HG03520 (cell line): ENCODE results near the gene FAM156B.
"Not testable (repeated sequence)": the region's sequence is repeated elsewhere in the genome, so short reads cannot be mapped to it uniquely, and the experiment has no call there.

Experiments
- ATAC-seq: cut with Tn5 transposase; IDR thresholded peaks from one replicate; pipeline ENCODE4 v1.9.1; 2021; ENCODE audit warnings: mild to moderate bottlenecking, moderate library complexity; ENCODE audit not compliant: unreplicated experiment

FAM156B gene

DNA sequence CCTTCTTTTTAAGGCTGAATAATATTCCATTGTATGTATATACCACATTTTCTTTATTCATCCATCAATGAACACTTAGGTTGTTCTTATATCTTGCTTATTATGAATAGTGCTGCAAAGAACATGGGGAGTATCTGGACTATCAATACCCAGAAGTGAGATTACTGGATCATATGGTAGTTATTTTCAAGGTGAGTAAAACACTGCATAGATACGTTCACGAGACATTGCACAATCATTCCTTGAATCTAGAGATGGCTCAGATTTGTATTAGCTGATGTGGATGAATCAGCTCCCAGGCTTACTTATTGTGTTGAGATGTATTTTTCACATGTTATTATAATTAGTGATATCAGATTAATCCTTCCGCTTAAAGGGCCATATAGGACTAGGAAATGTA is 17.6 kb downstream of the FAM156B start:
- ATAC-seq, result not testable (repeated sequence)

DNA sequence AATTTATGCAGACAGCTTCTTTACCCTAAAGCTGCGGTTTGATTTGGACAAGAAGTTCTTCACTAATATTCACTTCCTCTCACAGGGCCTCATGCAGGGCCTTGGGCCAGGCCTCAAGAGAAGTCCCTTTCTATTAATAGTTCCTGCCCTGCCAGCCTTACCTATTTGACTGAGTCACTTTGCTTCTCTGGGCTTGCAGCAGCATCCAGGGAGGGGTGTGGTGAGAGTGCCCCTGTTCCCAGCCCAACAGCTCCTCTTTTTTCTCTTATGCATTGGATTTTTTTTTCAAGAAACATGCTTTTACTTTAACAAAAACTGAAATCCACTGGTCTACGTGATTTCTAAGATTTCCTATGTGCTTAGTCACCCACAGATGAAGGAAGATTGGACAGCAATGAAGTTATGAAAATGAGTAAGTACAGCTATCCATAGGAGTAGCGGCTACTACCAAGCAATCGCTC is 26.7 kb downstream of the FAM156B start:
- ATAC-seq, result no peak

DNA sequence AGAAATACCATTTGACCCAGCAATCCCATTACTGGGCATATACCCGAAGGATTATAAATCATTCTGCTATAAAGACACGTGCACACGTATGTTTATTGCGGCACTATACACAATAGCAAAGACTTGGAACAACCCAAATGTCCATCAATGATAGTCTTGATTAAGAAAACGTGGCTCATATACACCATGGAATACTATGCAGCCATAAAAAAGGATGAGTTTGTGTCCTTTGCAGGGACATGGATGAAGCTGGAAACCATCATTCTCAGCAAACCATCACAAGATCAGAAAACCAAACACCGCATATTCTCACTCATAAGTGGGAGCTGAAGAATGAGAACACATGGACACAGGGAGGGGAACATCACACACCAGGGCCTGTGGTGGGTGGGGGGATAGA is 33.1 kb downstream of the FAM156B start:
- ATAC-seq, result not testable (repeated sequence)

DNA sequence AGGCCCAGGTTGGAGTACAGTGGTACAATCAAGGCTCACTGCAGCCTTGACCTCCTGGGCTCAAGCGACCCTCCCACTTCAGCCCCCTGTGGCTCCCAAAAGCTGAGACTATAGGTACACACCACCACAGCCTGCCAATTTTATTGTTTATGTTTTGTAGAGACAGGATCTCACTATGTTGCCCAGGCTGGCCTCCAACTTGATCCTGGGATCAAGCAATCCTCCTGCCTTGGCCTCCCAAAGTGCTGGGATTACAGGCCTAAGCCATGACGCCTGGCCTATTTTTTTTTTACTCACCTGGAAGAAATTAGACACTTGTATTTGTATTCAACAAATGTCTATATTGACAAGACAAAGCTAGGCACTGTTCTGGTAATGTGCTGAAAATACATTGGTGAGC is 36.1 kb downstream of the FAM156B start:
- ATAC-seq, result no peak

DNA sequence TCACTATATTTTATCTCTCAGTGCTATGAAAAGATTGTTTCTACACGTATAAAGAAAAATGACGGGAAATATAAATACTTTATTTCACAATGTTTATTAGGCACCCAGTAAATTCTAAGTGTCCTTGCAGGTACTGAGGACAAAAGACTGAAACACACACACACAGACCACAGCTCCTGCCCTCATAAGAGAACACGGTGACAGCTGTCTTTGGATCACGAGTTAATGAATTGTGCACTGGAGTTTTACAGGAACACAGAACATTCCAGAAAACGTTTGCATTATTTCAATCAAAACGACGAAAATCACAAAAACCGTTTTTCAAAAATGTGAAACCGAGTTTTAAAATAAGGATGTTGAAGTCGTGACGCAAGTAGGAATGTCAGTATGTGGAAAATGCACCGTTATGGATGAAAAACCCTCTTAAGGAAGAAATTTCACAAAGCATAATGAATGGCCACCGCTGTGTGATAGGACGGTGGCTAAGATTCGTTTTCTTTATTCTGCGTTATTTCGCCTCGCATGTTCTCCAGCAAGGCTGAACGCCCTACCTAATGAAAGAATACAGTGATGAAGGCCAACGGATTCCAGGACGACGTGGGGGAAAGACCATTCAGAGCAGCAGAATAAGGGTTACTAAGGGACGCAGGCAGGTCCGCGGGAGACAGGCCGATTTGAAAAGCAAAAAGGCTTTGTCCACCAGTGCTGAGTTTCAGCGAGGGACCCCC is 37.0 kb downstream of the FAM156B start:
- peak; percentile 19 for ATAC-seq

DNA sequence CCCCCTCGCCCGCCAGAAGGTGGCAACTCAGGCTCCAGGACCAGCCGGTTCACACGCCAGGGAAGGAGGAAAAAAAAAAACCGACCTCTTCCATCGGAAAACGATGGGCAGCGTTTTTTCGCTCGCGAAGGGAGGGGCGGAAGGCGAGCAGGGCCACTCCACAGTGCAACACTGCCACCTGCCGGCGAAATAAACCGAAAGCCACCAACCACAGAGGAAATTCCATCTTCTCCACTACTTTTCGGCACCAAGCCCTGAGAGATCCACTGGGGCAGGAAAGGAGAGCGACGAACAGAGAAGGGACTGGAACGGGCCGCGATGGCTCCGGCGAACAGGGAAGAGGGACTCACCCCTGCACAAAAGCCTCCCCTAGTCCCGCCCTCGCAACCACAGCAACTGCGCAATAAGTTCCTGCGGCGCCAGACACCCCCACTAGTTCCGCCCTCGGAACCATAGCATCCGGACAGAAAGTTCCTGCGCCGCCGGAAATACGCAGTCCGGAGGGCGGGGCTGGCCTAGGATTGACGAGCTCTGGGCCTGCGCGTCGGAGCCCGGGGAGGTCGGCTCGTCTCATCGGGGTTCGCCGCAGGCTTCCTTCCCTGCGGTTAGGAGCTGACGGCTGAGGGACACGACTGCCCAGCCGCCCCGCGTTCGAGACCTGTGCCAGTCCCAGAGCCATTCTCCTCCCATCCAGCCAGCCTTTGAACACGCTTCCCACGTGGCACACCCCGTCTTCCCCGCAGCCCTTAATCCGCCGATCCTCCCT is 37.8 kb downstream of the FAM156B start:
- ATAC-seq, result peak; percentile 95

DNA sequence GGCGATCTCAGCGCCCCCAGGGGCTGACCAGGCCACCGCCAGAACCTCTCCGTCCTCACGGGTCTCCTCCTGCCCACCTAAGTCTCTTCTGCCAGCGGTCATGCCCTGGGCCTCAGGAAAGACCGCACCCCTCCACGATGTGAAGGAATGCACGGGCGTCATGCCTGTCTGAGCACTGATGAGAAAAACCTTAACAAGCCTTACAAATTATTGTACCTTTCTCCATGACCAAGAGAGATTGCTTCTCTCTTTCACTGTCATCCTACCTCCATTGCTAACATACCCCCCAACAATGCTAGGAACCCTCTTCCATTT is 38.3 kb downstream of the FAM156B start:
- ATAC-seq, result not testable (repeated sequence)

DNA sequence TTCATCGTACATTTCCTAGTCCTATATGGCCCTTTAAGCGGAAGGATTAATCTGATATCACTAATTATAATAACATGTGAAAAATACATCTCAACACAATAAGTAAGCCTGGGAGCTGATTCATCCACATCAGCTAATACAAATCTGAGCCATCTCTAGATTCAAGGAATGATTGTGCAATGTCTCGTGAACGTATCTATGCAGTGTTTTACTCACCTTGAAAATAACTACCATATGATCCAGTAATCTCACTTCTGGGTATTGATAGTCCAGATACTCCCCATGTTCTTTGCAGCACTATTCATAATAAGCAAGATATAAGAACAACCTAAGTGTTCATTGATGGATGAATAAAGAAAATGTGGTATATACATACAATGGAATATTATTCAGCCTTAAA is 43.6 kb downstream of the FAM156B start:
- not testable (repeated sequence) for ATAC-seq

DNA sequence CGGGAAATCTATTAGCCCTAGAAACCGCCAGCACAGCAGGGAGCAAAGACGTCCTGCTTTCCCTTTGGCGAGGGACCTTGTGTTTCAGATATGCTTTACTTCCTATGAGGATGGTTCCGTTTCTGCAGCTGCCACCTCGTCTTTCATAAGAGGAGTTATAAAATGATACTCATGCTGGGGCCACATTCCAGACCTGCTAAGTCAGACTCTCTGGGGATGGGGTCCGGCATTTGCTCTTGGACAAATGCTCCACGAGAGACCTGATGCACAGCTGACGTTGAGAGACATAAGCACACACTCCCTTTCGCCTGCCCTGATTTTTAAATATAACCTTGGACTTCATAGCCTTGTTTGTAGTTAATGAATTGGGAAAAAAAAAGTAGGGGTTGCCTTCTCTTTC is 44.6 kb downstream of the FAM156B start:
- ATAC-seq, result not testable (repeated sequence)

DNA sequence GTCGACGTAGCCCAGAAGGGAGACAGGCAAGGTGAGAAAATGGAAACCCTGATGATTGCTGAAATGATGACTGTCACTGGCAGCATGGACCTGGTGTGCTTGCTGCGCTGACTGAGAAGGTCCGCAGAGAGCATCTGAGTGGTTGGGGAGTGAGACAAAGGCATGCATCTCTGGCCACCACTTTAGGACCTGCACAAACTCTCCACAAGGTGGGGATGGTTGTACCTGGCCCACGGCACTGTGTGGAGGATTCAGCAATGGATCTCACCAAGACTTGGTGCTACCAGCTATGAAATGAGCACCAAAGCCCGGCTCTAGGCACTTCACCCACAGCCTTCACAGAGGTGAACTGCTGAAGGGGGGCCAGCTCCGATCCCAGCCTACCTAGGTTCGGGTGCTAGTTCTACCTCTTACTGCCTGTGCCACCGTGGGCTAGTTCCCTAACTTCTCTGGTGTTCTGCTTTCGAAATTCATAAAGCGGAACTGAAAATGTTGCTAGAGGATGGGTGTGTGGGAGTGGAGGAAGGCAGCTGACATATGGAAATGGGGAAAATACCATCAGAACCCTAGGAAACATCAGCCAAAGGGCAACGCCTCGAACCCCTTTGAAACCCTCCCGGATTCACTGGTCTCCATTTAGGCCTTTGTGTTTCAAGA is 48.8 kb downstream of the FAM156B start:
- ATAC-seq, result not testable (repeated sequence)

DNA sequence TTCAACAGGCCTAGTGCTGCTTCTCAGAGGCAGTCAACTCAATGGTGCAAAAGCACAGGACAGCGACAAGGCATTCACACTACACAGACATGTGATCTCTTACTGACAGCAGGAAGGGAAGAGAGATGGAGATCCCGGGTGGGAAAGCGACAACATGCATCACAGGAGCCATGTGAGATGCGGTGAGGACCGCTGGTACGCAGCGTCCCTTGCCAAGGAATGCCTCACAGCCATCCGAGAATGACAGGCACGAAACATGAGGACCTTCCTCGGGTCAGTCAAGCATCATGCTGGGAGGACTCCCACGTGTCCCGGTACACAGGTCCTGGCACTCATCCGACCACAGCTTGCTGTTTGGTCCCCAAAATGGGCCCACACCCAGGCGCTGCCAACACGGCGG is 50.4 kb downstream of the FAM156B start:
- ATAC-seq, result not testable (repeated sequence)

DNA sequence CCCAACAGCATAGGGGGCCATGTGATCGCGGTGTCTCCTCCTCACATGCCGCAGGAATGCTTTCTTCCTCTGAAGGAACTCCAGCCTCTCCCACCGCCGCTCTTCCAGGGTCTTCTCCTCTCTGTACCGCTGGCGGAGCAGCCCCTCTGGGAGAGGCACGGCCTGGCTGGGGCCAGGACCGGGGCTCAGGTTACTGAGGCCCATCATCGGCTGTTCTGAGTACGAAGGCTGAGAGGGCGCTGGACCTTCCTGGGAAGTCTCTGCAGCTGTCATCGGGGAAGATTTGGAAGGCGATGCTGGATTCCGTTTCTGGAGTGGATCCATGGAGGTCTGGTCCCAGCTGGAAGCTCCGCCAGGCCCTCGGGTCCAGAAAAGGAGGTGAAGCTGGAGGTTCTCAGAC is 51.1 kb downstream of the FAM156B start:
- ATAC-seq, result not testable (repeated sequence)

DNA sequence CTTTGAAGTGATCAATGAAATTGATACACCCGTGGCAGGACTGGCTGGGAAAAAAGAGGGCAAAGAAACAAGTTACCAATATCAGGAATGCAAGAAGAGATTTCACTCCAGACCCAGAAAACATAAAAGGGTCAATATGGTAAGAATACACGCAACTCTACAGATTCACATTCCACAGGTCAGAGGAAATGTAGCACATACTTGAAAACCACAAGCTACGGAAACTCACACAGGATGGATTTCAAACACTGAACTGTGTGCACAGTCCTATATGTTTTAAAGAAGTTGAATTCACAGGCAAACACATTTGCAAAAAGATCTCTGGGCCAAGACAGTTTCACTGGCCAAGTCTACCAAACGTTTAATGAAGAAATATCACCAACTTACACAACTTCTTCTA is 52.2 kb downstream of the FAM156B start:
- not testable (repeated sequence) for ATAC-seq

DNA sequence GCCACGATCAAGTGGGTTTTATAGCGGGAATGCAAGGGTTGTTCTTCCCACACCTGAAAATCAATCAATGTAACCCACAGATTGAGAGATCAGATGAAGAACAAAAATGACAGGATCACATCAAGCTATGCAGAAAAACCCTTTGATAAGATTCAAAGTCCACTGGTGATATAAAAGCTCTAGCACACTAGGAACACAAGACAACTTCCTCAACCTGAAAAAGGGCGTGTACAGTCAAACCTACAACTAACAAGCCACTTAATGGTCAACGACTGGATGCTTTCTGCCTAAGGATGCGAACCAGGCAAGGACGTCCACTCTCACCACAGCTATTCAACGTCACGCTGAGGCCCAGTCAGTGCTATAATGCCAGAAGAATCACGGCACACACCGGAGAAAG is 52.8 kb downstream of the FAM156B start:
- not testable (repeated sequence) for ATAC-seq
